Kasumi-1 (cell line): ENCODE results near the gene UNC93B1.

ENCODE experiments used
- DNase-seq, 2 experiments: peaks; one replicate each; lab custom pipeline; 2025; lab: John Stamatoyannopoulos, UW

Gene UNC93B1, protein sequence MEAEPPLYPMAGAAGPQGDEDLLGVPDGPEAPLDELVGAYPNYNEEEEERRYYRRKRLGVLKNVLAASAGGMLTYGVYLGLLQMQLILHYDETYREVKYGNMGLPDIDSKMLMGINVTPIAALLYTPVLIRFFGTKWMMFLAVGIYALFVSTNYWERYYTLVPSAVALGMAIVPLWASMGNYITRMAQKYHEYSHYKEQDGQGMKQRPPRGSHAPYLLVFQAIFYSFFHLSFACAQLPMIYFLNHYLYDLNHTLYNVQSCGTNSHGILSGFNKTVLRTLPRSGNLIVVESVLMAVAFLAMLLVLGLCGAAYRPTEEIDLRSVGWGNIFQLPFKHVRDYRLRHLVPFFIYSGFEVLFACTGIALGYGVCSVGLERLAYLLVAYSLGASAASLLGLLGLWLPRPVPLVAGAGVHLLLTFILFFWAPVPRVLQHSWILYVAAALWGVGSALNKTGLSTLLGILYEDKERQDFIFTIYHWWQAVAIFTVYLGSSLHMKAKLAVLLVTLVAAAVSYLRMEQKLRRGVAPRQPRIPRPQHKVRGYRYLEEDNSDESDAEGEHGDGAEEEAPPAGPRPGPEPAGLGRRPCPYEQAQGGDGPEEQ

DNA sequence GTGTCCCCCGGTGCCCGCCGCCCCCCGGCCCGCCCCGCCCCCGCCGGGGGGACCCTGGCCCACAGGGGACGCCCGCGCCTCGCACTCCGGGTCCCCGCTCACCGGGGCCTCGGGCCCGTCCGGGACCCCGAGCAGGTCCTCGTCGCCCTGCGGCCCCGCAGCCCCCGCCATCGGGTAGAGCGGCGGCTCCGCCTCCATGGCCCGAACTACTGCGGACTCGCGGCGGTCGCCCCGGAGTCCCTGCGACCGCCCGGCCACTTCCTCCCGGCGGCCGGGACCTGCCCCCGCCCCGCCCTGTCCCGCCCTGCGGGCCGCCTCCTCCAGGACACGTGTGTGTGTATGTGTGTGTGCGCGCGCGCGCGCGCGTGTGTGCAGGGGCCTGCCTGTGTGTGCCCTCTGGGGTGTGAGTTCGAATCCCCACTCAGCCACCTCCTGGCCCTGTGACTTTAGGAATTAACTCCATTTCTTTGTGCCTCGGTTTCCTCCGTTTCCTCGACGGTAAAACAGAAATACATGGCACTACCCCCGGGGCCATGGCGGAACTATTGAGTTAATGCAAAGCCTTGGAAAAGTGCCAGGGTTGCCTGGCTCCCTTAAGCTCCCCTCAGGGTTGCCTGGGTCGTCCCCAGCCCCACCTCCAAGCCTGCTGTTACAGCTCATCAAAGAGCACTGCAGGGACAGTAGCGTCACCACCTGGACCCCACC, at the start of gene UNC93B1:
TSS of gene UNC93B1 (minus strand) at position 252 of the 705 bp plus-strand sequence. CDS start at position 198, 54 bp downstream.
- peak; percentile 57 to 78 for DNase-seq

DNA sequence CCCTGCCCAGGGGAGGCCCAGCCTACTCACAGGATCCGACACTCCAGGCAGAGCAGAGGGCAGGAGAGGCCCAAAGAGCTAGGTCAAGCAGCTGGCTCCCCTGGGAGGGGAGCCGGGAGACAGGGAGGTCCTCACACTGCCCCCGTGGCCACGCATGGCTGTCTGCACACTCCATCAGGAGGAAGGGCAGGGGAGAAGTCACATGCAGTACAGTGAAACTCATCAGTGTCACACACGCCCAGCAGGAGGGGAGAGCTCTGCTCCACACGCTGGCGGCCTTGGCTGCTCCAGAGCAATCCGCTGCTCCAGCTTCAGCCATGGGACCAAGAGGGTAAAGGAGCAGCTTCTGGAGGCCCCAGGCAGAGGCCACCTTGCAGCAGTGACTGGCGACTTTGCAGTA, 49.2 kb upstream of the UNC93B1 start:
- no peak for DNase-seq

DNA sequence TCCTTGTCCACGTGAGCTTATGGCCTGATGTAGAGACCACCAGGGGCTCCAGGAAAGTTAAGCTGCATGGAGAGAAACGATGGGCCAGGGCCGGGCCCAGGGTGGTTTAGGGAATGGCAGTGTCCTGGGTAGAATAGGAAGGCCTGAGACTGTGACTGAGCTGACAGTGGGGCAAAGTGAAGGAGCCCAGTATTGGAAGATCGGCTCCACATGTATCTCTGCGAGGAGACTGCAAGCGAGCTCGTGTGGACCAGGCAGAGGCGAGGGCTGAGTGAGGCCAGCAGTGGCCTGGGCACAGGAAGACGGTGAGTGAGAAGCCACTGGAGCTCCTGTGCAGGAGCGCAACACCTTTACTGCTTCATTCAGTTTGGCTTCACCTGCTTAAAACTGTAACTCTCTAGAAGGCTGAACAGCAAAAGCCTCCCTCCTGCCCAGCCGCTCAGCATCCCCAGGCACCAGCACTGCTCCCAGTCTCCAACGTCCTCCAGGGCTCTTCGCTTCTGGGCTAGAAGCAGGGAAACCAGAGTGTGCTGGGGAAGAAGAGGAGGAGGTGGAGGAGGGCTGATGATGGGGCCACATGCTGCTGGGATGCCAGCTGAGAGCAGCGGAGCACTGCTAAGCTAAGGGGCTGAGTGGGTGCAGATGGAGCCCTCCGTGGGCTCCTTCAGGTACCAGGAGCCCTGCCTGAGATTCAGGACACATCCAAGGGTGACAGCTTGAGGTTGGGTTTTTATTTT, 48.4 kb upstream of the UNC93B1 start:
- DNase-seq: no peak

DNA sequence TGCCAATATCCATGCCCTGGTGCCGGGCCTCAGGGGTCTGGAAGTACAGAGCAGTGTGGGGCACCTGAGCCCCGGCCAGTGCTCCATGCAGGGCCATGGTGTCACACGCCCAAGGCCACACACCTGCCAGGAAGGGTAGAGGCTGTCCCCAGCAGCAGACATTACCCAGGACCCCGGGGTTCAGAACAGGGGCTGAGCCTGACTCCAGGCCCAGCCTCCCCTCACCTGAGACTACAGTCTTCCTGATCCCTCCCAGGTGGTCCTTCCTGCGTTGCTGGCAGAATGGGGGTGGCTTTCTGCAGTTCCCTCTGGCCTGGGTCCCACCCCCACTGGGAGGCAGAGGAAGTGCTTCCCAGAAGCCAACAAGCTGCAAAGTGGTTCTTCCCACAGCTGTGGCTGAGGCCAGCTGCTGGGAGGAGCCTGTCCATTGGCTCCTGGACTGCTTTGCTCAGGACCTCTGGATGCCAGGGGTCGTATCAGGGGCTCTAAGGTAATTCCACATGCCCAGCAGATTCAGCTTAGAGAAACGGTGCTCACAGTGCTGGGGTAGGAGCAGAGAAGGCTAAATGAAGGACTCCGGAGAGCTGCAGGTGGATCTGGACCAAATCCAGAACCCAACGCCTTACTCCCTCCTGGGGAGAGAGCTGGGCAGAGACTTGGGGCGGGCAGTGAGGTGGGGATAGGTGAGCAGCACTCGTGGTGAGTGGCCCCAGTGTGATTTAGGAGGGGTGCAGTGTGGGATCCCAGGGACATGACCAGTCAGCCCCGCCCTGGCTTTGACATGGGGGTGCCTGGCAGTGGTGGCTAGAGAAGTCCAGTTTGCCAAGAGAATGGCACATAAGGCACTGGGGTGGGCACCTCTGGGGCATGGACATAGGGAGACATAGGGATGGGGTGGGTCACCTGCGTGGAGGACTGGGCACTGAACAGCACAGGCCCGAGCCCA, 47.6 kb upstream of the UNC93B1 start:
- DNase-seq: no peak

DNA sequence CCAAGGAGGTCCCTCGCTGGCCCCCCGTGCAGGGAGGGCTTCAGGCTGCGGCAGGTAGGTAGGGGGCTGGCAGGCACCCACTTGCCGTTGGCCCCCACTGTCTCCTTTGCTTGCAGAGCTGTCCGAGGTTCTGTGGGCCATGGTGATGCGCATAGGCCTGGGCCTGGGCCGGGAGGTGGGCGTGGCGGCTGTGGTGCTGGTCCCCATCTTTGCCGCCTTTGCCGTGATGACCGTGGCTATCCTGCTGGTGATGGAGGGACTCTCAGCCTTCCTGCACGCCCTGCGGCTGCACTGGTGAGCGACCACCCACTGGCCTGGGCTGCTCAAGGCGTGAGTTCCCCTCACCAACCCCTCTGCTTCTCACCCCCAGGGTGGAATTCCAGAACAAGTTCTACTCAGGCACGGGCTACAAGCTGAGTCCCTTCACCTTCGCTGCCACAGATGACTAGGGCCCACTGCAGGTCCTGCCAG, 46.5 kb upstream of the UNC93B1 start:
- no peak for DNase-seq

DNA sequence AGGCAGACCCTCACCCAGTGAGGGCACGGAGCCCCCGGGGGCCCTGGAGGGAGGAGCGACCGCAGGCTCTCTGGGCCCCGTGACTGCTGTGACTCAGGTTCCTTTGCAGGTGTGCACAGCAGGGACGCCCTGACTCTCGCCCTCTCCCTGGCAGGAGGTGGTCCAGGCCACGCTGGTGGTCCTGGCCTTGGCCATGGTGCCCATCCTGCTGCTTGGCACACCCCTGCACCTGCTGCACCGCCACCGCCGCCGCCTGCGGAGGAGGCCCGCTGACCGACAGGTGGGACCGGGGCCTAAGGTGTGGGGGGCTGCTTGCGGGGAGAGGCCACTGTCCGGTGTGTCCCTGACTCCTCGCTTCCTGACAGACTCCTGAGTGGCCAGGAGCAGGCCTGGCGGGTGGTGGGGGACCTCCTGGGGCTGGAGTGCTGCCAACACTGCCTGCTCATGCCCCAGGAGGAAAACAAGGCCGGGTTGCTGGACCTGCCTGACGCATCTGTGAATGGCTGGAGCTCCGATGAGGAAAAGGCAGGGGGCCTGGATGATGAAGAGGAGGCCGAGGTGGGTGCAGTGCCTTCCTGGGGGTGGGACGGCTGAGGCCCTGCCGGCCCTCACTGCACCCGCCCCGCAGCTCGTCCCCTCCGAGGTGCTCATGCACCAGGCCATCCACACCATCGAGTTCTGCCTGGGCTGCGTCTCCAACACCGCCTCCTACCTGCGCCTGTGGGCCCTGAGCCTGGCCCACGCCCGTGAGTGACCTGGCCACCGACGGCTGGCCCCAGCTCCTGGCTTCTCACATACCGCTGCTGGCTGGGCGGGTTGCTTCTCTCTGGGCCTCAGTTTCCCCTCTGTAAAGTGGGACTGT, 45.8 kb upstream of the UNC93B1 start:
- no peak for DNase-seq

DNA sequence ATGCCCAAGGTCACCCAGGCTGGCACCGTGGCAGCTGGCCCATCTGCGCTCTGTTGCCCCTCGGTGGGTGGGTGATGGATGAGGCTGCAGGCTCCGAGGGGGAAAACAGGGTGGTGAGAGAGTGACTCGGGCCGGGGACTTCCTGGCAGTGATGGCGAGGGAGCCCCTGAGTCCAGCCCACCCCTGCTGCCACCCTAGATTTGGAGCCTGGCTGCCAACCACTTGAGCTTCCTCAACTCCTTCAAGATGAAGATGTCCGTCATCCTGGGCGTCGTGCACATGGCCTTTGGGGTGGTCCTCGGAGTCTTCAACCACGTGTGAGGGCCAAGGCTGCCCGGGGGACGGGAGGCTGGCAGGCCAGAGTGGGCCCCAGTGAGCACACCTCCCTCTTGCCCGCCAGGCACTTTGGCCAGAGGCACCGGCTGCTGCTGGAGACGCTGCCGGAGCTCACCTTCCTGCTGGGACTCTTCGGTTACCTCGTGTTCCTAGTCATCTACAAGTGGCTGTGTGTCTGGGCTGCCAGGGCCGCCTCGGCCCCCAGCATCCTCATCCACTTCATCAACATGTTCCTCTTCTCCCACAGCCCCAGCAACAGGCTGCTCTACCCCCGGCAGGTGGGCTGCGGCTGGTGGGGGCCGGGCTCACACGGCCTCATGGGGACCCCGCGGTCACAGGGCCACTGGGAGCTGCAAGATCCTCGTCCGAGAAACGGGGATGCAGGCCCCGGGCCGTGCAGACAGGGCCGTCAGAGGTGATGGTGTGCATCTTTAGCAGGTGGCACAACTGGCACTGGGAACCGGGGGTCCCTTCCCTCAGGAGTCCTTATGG, 45.0 kb upstream of the UNC93B1 start:
- DNase-seq: no peak

DNA sequence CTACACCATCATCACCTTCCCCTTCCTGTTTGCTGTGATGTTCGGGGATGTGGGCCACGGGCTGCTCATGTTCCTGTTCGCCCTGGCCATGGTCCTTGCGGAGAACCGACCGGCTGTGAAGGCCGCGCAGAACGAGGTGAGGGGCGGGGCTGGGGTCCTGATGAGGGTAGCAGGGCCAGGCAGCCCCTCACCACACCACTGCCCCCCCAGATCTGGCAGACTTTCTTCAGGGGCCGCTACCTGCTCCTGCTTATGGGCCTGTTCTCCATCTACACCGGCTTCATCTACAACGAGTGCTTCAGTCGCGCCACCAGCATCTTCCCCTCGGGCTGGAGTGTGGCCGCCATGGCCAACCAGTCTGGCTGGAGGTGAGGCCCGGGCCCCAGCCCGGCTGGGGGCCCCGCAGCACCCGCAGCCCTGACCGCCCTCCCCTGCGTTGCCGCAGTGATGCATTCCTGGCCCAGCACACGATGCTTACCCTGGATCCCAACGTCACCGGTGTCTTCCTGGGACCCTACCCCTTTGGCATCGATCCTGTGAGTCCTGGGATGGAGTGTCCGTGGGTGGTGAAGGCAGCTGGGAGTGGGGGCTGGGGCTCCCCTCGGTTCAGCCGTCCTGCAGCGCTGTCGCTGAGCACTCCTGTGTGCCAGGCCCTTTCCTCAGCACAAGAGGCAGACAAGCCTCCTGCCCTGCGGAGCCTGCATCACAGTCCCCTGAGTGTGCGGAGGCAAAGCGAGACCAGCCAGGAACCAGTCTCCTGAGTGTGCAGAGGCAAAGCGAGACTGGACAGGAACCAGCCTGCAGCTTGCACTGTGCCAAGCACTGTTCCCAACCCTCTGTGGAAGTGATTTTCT, 43.8 kb upstream of the UNC93B1 start:
- DNase-seq: no peak

DNA sequence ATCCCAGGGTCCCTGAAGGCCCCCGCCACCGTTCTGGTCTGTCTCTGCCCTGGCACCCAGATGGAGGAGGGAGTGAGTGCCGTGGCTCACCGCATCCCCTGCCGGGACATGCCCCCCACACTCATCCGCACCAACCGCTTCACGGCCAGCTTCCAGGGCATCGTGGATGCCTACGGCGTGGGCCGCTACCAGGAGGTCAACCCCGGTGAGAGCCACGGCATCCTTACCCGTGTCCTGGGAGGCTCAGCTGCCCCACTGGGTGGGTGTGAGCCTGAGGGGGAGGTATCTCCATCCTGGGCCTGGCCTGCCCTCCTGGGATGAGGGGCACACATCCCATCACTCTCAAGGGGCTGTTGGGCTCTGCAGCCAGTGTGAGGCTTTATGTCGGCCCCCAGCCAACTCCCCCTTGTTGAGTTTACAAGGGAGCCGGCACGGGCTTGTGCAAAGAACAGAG, 41.0 kb upstream of the UNC93B1 start:
- no peak for DNase-seq

DNA sequence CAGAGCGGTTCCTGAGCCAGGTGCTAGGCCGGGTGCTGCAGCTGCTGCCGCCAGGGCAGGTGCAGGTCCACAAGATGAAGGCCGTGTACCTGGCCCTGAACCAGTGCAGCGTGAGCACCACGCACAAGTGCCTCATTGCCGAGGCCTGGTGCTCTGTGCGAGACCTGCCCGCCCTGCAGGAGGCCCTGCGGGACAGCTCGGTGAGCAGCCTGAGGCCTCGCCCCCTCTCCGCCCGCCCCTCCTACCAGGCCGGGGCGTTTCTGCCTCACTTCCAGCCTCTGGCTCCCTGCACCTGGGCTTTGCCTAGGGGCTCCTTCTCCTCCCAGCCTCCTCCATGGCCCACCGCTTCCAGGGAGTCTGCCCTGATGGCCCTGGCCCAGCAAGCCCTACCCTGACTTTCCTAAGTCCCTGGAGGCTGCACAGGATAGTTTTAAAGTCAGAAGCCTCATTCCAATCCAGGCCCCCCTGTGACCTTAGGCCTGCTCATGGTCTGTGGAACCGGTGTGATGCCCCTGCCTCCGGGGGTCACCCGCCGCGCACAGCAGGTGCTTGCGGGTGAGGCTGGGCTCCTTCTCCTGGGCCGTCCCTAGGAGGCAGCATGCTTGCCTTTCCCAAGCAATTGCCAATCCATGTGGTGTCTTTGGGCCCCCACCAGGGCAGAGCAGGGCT, 40.4 kb upstream of the UNC93B1 start:
- DNase-seq: peak in 1 of 2 experiments; percentile 11

DNA sequence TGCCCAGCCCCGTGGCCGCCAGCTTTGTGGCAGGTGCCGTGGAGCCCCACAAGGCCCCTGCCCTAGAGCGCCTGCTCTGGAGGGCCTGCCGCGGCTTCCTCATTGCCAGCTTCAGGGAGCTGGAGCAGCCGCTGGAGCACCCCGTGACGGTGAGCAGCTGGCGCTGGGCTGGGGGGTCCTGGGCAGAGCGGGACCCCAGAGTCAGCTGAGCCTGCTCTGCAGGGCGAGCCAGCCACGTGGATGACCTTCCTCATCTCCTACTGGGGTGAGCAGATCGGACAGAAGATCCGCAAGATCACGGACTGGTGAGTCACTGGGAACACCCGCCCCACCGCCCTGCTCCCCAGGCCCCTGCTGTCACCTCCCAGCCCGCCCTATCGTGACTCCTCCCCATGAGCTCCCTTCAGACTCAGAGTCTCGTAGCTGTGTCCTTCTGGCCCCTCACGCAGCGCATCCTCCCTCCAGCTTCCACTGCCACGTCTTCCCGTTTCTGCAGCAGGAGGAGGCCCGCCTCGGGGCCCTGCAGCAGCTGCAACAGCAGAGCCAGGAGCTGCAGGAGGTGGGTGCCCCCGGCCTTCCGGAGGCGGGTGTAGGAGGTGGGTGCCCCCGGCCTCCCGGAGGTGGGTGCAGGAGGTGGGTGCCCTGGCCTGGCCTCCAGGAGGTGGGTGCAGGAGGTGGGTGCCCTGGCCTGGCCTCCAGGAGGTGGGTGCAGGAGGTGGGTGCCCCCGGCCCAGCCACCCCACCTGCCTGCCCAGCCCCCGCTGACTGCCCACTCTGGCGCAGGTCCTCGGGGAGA, 39.6 kb upstream of the UNC93B1 start:
- DNase-seq: peak; percentile 93 to 94

DNA sequence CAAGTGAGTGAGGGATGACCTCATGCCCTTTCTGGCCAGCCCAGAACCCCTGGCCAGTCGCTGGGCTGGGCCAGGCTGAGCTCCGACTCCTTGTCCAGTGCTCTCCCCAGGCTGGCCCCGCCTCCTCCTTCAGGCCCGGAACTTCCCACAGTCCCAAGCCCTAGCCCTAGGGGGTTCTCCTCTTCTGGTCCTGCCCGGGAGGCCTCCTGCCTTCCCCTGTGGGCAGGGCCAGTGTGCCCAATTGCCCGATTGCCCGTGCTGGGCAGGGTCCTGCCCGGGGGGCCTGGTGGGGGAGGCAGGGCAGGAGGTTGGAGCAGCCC, 39.1 kb upstream of the UNC93B1 start:
- peak; percentile 37 for DNase-seq

DNA sequence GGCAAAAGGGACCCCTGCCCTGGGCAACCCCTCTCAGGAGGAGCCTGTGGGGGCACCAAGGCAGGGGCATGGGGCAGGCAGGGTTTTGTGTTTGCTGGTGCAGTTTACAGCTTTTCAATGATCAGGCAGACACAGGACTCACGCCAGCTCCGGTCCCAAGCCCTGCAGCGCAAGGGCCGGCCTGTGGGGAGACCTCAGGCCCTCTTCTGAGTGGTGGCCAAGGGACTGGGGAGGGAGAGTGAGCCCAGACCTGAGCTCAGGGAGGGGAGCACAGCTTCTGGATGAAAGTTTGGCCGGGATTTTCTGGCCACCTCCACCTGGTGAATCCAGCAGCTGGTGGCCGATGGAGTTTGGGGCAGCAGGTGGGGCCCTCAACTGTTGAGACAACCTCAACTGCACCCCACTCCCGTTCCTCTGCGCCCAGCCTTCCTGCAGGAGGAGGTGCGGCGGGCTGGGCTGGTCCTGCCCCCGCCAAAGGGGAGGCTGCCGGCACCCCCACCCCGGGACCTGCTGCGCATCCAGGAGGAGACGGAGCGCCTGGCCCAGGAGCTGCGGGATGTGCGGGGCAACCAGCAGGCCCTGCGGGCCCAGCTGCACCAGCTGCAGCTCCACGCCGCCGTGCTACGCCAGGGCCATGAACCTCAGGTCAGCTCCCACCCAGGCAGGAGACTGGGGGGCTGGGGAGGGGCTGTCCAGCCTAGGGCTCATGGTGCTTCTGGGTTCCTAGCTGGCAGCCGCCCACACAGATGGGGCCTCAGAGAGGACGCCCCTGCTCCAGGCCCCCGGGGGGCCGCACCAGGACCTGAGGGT, 38.5 kb upstream of the UNC93B1 start:
- DNase-seq: no peak

DNA sequence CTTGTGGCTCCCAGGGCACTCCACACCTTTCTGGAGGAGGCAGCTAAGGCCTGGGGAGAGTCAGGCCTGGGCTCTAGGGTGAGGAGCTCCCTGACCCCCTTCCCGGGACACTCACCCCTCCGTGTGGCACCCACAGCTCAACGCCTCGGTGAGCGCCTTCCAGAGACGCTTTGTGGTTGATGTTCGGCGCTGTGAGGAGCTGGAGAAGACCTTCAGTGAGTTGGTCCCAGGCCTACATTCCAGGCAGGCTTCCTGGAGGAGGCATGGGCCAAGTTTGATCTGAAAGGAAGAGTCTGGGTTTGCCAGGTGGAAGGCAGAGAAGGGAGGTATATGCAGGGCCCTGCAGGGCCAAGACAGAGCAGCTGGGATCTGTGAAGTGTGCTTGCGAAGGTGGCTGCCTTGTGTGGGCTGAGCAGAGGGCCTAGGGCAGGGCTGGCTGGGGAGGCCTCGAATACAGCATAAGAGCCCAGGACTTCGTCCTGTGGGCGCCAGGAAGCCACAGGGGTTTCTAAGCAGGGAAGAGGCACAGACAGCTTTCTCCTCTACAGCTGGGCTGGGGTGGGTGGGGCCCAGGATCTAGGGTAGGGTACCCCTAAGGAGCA, 37.8 kb upstream of the UNC93B1 start:
- no peak for DNase-seq

DNA sequence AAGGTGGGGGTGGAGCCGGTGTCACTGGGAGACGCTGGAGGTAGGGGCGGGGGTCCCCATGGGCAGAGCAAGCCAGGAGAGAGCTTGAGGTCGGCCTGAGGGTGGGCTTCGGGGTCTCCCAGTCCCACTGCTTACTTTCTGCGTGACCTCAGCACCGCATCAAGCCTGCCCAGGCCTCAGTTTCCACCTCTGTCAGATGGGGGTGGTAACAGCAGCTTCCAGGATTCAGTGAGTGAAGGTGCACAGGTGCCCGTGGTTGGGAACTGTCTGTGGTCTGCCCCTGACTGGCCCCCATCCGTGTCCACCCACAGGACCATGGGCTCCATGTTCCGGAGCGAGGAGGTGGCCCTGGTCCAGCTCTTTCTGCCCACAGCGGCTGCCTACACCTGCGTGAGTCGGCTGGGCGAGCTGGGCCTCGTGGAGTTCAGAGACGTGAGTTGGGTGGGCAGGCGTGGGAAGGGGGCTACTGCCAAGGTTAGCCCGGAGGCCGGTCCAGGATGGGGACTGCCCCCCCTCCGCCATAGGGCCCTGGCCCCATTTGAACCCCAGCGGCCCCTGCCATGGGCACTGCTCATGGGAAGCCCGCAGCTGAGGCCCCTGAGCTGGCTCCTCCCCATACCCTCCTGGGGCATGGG, 37.2 kb upstream of the UNC93B1 start:
- DNase-seq: no peak
